Thoracic aorta (tissue), 2 donors: ENCODE measurements around the gene JKAMP. TPM values are rescaled to one million over a fixed set of nuclear protein-coding genes. Genes with fewer than 3 reads are reported as not detected.
"Not testable (repeated sequence)": the region's sequence is repeated elsewhere in the genome, so short reads cannot be mapped to it uniquely, and the experiment has no call there.

Experiments used
- ATAC-seq: fragments of 150-250 bp; one replicate; pipeline ENCODE4 v1.8.0; 2017; ENCODE audit warnings: low read depth; ENCODE audit not compliant: insufficient number of reproducible peaks, low FRiP score
- DNase-seq: peaks from one replicate; pipeline ENCODE4 v3.0.0-alpha.2; 2020; ENCODE audit warnings: low spot score
- H3K27ac ChIP-seq, 2 donors: fragments of 200-600 bp; sonication (generic); 1 replicate in 1 of 2; 2 replicates in 1 of 2; pipeline ENCODE4 v1.5.1; 2016; ENCODE audit warnings: mild to moderate bottlenecking in 2 of 2, moderate library complexity in 2 of 2
- H3K27me3 ChIP-seq: fragments of 200-600 bp; sonication (generic); replicated peaks from 2 replicates; pipeline ENCODE4 v1.6.0; 2016; ENCODE audit warnings: mild to moderate bottlenecking; ENCODE audit not compliant: insufficient read depth
- H3K36me3 ChIP-seq: fragments of 200-600 bp; sonication (generic); one replicate; pipeline ENCODE4 v1.5.1; 2016
- H3K4me1 ChIP-seq, 2 donors: fragments of 200-600 bp; sonication (generic); 1 replicate in 1 of 2; 2 replicates in 1 of 2; pipeline versions ENCODE4 v1.5.1 to v1.6.0; 2016; ENCODE audit warnings: low read depth in 2 of 2, mild to moderate bottlenecking in 1 of 2; ENCODE audit not compliant: control insufficient read depth in 1 of 2
- H3K4me3 ChIP-seq: fragments of 200-600 bp; sonication (generic); 2 replicates; pipeline ENCODE4 v1.5.1; 2016; ENCODE audit warnings: mild to moderate bottlenecking
- H3K9me3 ChIP-seq: fragments of 200-600 bp; sonication (generic); 2 replicates; pipeline ENCODE4 v1.5.1; 2016
- CTCF ChIP-seq: fragments of 200-600 bp; sonication (generic); IDR thresholded peaks from one replicate; pipeline ENCODE4 v1.5.1; 2019; ENCODE audit warnings: antibody characterized with exemption
- total RNA-seq, 2 donors: library from RNA; depleted of rRNA; stranded (reverse); fragments of >200 nt; gene quantifications; one replicate each; pipeline versions ENCODE4 v1.1.0 to v1.2.3, GENCODE V29; 2016

Gene JKAMP
- total RNA-seq, 2 donors from 2014 or later = 57.4 to 75.1 TPM

GRCh38 chr14:59439256-59439965 is 44.9 kb upstream of the JKAMP start:
- no peak overlapping the region for H3K4me3 ChIP-seq
- DNase-seq = no peak
- no peaks in the 10 kb centered on the region for H3K9me3 ChIP-seq
- H3K27ac ChIP-seq = peak overlapping the region; percentile 11 to 75
- TF ChIP-seq CTCF = no peak
- ATAC-seq = no peak
- peaks cover 23 to 61% of the 10 kb centered on the region in 2 donors for H3K4me1 ChIP-seq
- no peaks in the 10 kb centered on the region for H3K27me3 ChIP-seq
- H3K36me3 ChIP-seq = no peaks in the 10 kb centered on the region

- H3K27me3 ChIP-seq, H3K4me1 ChIP-seq, H3K27ac ChIP-seq, H3K4me3 ChIP-seq, ATAC-seq, H3K36me3 ChIP-seq, H3K9me3 ChIP-seq, DNase-seq: not testable (repeated sequence)
Observed at GRCh38 chr14:59448673-59449072, 35.6 kb upstream of the JKAMP start.

GRCh38 chr14:59450716-59451115 is 33.6 kb upstream of the JKAMP start:
- H3K36me3 ChIP-seq = no peaks in the 10 kb centered on the region
- ATAC-seq (no peak), DNase-seq (no peak)
- H3K4me1 ChIP-seq = peaks cover 8 to 11% of the 10 kb centered on the region in 2 donors
- no peak overlapping the region for H3K27ac ChIP-seq
- H3K9me3 ChIP-seq = no peaks in the 10 kb centered on the region
- TF ChIP-seq CTCF = no peak
- H3K27me3 ChIP-seq = no peaks in the 10 kb centered on the region
- no peak overlapping the region for H3K4me3 ChIP-seq

- Histone ChIP-seq H3K36me3 (no peaks in the 10 kb centered on the region), H3K9me3 (no peaks in the 10 kb centered on the region), H3K27ac (no peak overlapping the region), H3K27me3 (no peaks in the 10 kb centered on the region), H3K4me3 (no peak overlapping the region), H3K4me1 (peaks cover 8 to 11% of the 10 kb centered on the region in 2 donors)
- TF ChIP-seq CTCF = no peak
- no peak for ATAC-seq
- no peak for DNase-seq
Observed at GRCh38 chr14:59451849-59452248, 32.5 kb upstream of the JKAMP start.

- TF ChIP-seq CTCF = no peak
- Histone ChIP-seq H3K4me1 (peaks cover 8 to 11% of the 10 kb centered on the region in 2 donors), H3K4me3 (no peak overlapping the region), H3K9me3 (no peaks in the 10 kb centered on the region), H3K27ac (peak overlapping the region; percentile 74 to 88), H3K27me3 (no peaks in the 10 kb centered on the region), H3K36me3 (no peaks in the 10 kb centered on the region)
- DNase-seq = peak; percentile 25
- ATAC-seq = peak; percentile 100
Observed at GRCh38 chr14:59454139-59454538, 30.2 kb upstream of the JKAMP start.

GRCh38 chr14:59455411-59455810 is 28.9 kb upstream of the JKAMP start:
- H3K27me3 ChIP-seq = no peaks in the 10 kb centered on the region
- H3K9me3 ChIP-seq = no peaks in the 10 kb centered on the region
- no peaks in the 10 kb centered on the region for H3K36me3 ChIP-seq
- no peak overlapping the region for H3K4me3 ChIP-seq
- ATAC-seq (no peak), DNase-seq (no peak)
- no peak for TF ChIP-seq CTCF
- peaks cover 8 to 11% of the 10 kb centered on the region in 2 donors for H3K4me1 ChIP-seq
- H3K27ac ChIP-seq = peak overlapping the region; percentile 21 to 88
